Ishikawa (cell line): ENCODE measurements around the gene OPCML.

Experiments
- CEBPB ChIP-seq: IDR thresholded peaks from 2 replicates; pipeline ENCODE4 v1.6.1; 2012
- CREB1 ChIP-seq: IDR thresholded peaks from 2 replicates; pipeline ENCODE4 v1.6.1; 2012; ENCODE audit warnings: low read depth
- EGR1 ChIP-seq: IDR thresholded peaks from 2 replicates; pipeline ENCODE4 v1.6.1; 2012
- EP300 ChIP-seq: IDR thresholded peaks from 2 replicates; pipeline ENCODE4 v1.6.1; 2012; ENCODE audit warnings: borderline replicate concordance
- FOXM1 ChIP-seq: IDR thresholded peaks from 2 replicates; pipeline ENCODE4 v1.6.1; 2012; ENCODE audit warnings: low read depth, borderline replicate concordance
- NFIC ChIP-seq: IDR thresholded peaks from 2 replicates; pipeline ENCODE4 v1.6.1; 2012
- RAD21 ChIP-seq: IDR thresholded peaks from 2 replicates; pipeline ENCODE4 v1.6.1; 2012; ENCODE audit warnings: low read depth
- TAF1 ChIP-seq: IDR thresholded peaks from 2 replicates; pipeline ENCODE4 v1.6.1; 2012; ENCODE audit warnings: low read depth, mild to moderate bottlenecking
- TCF12 ChIP-seq: IDR thresholded peaks from 2 replicates; pipeline ENCODE4 v1.6.1; 2012; ENCODE audit warnings: low read depth
- TEAD4 ChIP-seq: IDR thresholded peaks from 2 replicates; pipeline ENCODE4 v1.6.1; 2012
- YY1 ChIP-seq: IDR thresholded peaks from 2 replicates; pipeline ENCODE4 v1.6.1; 2012; ENCODE audit warnings: low read depth
- ZBTB7A ChIP-seq: IDR thresholded peaks from 2 replicates; pipeline ENCODE4 v1.6.1; 2012; ENCODE audit warnings: low read depth
- TF ChIP-seq, protein P1 (sequence below): IDR thresholded peaks from 2 replicates; pipeline ENCODE4 v1.6.1; 2012; ENCODE audit warnings: low read depth, mild to moderate bottlenecking
- TF ChIP-seq, protein P2 (sequence below): IDR thresholded peaks from 2 replicates; pipeline ENCODE4 v1.6.1; 2012
- TF ChIP-seq, protein P3 (sequence below): IDR thresholded peaks from 2 replicates; pipeline ENCODE4 v1.6.1; 2012

The OPCML gene

DNA sequence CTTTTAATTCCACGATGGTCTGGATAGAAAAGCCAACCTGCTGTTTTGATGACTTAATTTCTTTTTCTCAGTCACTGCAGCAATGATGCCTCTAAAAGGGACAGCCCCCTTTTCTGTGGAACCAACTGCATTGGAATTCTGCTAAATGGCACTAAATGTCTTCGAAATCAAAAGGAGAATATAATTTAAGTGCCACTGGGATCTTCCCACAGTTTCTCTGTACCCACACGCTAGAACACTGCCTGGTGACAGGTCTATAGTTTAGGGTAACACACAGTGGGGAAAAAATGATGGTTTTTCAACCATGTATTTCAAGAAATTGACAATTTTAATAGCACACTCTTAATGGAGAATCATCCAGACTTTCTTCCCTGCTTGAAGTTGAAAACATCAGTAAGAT, 182.3 kb downstream of the OPCML start:
- TF ChIP-seq RAD21 (no peak), ZBTB7A (no peak), EP300 (no peak), CEBPB (no peak), EGR1 (no peak), TCF12 (no peak), TEAD4 (no peak), FOXM1 (no peak)
- TF ChIP-seq, protein P1, sequence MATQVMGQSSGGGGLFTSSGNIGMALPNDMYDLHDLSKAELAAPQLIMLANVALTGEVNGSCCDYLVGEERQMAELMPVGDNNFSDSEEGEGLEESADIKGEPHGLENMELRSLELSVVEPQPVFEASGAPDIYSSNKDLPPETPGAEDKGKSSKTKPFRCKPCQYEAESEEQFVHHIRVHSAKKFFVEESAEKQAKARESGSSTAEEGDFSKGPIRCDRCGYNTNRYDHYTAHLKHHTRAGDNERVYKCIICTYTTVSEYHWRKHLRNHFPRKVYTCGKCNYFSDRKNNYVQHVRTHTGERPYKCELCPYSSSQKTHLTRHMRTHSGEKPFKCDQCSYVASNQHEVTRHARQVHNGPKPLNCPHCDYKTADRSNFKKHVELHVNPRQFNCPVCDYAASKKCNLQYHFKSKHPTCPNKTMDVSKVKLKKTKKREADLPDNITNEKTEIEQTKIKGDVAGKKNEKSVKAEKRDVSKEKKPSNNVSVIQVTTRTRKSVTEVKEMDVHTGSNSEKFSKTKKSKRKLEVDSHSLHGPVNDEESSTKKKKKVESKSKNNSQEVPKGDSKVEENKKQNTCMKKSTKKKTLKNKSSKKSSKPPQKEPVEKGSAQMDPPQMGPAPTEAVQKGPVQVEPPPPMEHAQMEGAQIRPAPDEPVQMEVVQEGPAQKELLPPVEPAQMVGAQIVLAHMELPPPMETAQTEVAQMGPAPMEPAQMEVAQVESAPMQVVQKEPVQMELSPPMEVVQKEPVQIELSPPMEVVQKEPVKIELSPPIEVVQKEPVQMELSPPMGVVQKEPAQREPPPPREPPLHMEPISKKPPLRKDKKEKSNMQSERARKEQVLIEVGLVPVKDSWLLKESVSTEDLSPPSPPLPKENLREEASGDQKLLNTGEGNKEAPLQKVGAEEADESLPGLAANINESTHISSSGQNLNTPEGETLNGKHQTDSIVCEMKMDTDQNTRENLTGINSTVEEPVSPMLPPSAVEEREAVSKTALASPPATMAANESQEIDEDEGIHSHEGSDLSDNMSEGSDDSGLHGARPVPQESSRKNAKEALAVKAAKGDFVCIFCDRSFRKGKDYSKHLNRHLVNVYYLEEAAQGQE: no peak

DNA sequence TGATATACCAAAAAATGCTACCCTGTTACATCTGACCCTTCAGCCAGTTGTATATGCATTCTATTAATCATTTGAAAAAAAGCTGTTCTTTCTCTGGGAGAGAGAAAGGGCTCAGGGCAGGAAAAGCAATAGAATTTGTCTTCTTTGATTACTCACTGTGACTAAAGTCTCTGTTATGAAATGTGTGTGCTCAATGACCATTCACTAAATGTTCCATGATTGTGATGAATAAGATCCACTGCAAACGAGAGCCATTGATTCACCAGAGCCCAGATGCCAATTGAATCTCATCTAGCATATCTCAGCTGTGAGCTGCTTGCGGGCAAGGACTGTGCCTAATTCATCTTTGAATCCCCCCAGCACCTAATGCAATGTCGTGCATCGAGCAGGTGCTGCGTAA, 184.3 kb downstream of the OPCML start:
- no peak for TF ChIP-seq CEBPB
- TF ChIP-seq CREB1: no peak
- TF ChIP-seq TEAD4: no peak
- TF ChIP-seq, protein P2, sequence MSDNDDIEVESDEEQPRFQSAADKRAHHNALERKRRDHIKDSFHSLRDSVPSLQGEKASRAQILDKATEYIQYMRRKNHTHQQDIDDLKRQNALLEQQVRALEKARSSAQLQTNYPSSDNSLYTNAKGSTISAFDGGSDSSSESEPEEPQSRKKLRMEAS: no peak
- TF ChIP-seq EGR1: no peak
- no peak for TF ChIP-seq FOXM1
- no peak for TF ChIP-seq YY1
- TF ChIP-seq TAF1: no peak
- TF ChIP-seq RAD21: no peak
- no peak for TF ChIP-seq ZBTB7A
- no peak for TF ChIP-seq EP300
- no peak for TF ChIP-seq TCF12

DNA sequence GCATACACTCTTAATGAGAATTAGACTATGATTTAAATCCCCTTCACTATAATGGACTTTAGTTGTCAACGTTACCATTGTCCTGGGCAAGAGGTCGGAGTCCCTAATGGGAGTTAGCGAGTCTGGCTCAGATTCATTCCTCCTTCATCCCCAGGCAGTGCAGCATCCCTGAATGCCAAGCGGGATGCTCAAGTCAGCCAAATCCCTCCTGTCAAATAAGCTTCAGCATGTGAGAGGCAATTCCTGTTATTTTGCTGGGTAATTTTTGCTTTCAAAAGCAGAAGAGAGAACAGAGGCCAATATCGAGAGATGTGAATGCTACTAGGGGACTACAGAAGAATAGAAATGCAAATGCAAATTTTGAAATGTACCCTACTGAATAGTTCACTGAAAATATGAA, 186.2 kb downstream of the OPCML start:
- TF ChIP-seq TEAD4: no peak
- TF ChIP-seq EGR1: no peak
- TF ChIP-seq NFIC: no peak

DNA sequence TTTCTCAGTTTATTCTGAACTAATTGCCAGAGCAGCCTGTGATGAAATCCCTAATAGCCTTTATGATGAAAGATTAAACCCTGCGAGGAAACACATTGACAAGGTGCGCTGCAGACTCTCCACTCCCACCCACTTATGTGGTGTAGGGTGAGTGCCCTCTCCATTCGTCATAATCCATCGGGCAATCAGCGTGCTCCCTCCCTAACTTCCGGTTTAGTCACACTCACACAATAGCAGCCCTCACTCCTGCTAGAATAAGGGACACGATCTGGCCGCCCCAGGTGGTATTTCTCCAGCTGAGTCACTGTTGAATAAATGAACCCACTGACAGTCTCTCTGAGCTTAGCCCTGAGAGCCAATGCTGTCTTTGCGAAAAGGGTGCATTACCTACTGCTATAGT, 188.3 kb downstream of the OPCML start:
- TF ChIP-seq TAF1 (no peak), TCF12 (no peak)
- TF ChIP-seq, protein P2: no peak
- TF ChIP-seq, protein P3, sequence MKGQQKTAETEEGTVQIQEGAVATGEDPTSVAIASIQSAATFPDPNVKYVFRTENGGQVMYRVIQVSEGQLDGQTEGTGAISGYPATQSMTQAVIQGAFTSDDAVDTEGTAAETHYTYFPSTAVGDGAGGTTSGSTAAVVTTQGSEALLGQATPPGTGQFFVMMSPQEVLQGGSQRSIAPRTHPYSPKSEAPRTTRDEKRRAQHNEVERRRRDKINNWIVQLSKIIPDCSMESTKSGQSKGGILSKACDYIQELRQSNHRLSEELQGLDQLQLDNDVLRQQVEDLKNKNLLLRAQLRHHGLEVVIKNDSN: no peak

DNA sequence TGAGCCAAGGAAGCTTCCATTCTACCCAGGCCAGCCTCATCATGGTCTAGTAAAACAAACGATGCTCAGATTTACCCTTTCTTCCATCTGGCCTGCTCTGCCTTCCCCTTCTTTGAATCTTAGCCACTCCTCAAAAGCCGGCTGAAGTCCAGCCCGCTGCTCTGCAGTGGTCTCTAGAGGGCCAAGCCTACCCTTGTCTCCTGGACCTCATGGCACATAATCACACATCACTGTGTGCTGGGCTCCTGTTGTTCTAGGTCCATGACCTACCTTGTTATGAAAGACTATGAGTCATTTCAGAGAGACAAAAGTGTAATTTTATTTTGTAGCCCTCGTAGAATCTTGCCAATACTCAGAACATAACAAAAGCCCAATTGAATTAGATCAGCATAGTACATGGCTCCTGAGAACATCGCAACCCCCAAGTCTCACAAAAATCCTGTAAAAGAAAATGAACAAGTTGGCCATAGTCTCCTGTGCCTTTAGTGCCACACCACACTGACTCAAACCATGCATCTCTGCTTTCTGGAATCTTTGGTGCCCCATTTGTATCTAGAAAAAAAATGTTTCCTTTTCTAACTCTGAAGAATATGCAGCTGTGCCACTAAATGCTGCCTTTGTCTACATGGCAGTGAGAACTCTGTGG, 192.7 kb downstream of the OPCML start:
- TF ChIP-seq TAF1 (no peak), ZBTB7A (no peak), FOXM1 (no peak), CREB1 (no peak), NFIC (no peak)

DNA sequence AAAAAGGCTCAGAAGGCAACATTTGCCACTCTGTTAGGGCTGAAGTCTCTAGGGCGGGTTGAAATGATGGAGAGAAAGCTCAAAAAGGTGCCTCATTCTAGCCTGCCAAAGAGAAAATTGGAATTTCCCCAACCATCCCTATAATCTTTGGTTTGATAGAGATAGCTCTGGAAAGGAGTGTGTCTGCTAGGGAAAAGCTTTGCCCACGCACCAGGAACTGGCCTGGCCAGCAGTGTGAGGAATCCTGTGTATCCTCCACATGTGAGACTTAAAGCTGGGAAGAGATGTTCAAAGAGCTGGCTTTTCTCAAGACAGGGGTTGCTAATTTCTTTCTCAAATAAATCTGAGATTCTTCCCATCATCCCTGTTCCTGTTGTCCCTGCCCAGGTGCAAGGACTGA, 193.7 kb downstream of the OPCML start:
- TF ChIP-seq NFIC: no peak
- no peak for TF ChIP-seq TEAD4
- no peak for TF ChIP-seq ZBTB7A
- TF ChIP-seq EP300: no peak
- TF ChIP-seq FOXM1: no peak
- TF ChIP-seq, protein P3: no peak

DNA sequence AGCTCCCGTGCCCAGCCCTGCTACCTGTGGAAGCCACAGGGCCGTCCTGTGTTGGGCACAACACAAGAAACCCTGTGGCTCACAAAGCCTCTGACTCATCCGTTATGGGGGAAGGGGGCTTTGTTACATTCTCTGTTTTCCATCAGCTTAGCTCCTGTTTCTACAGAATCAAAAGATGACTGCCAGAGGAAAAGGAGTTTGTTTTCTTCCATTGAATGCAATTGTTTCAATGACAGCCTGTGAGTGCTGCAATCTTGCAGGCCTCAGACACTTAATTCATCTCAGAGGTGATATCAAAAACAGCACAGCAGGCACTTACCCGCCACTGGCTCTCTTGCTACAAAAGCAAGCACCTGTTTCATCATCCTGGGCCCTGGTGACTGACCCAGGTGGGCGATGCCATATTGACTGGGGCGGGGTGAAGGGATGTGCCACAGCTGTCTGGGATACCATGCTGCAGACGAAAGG, 194.3 kb downstream of the OPCML start:
- TF ChIP-seq EGR1 (no peak), TCF12 (no peak), RAD21 (no peak), NFIC (no peak), YY1 (no peak), TEAD4 (no peak), EP300 (no peak), CEBPB (no peak), ZBTB7A (no peak), TAF1 (no peak), FOXM1 (no peak)
- TF ChIP-seq, protein P1: no peak
- TF ChIP-seq, protein P2: no peak
- TF ChIP-seq, protein P3: no peak
